ENCODE measurements around the gene NEK9.
"Not testable (repeated sequence)": the region's sequence is repeated elsewhere in the genome, so short reads cannot be mapped to it uniquely, and the experiment has no call there.

NEK9 gene

GRCh38 chr14:75144944-75145343, 18.1 kb upstream of the NEK9 start:
- DNase-seq (ENCODE audit: low spot score), result no peak

- no peak for DNase-seq (ENCODE audit: low spot score)
These were observed 17.1 kb upstream of the NEK9 start for GRCh38 chr14:75143761-75144527.

DNA sequence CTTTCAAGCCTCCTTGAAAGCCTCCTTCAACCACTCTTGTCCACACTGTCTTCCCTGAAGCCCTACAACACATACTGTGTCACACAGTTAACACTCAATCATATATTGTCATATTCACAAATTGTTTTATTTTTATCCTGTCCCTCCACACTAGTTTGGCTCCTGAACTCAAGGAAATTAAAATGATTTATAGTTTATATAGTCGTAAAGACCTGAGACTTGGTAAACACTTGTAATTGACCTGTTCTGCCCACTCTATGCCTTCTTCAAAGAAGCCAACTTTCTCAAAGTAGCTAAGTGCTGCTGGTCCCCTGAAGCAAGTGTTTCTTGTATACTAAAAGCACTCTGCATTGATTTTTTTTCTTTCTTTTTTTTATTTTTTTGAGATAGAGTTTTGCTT, 15.6 kb upstream of the NEK9 start:
- no peak for DNase-seq (ENCODE audit: low spot score)

GRCh38 chr14:75141967-75142366, 15.1 kb upstream of the NEK9 start:
- no peak for DNase-seq (ENCODE audit: low spot score)

DNA sequence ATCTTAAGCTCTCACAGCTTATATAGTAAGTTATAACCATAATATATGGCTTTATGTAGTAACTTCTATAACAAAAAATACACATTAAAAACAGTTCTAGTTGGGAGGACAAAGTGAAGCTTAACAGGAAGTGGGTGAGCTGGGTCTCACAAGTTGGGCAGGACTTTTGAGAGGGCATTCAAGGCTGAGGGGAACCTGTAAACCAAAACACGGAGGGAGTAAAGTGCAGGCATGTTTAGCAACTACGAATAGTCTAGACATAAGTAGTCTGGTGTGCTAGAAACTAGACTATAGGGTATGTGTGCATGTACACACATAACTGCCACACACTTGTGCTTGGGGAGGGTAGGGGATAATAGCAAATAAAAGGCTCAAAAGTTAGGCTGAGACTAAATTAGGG, 14.2 kb upstream of the NEK9 start:
- DNase-seq (ENCODE audit: low spot score), result no peak

GRCh38 chr14:75140620-75141019, 13.8 kb upstream of the NEK9 start:
- no peak for DNase-seq (ENCODE audit: low spot score)

- no peak for DNase-seq (ENCODE audit: low spot score)
These were observed 12.3 kb upstream of the NEK9 start for GRCh38 chr14:75139185-75139584.

- no peak for DNase-seq (ENCODE audit: low spot score)
These were observed 11.6 kb upstream of the NEK9 start for GRCh38 chr14:75138492-75138891.

DNA sequence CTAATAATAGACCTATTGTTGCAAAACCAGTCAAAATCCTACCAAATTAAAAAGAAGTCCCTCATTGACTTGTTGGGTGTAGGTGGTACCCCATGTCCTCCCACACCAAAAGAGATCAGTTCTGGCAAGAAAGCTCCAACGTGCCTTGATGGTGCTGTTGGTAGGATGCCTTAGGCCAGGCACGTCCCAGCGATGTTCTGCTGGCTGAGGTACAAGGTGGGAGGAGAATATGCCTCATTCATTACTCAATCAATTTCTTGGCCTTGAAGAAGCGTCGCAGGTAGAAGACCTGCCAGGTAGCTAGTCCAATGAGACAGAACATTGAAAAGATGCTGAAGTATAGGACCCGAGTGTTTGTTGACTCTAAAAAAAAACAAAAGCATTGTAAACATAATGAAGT, 7.8 kb upstream of the NEK9 start:
- no peak for DNase-seq (ENCODE audit: low spot score)

DNA sequence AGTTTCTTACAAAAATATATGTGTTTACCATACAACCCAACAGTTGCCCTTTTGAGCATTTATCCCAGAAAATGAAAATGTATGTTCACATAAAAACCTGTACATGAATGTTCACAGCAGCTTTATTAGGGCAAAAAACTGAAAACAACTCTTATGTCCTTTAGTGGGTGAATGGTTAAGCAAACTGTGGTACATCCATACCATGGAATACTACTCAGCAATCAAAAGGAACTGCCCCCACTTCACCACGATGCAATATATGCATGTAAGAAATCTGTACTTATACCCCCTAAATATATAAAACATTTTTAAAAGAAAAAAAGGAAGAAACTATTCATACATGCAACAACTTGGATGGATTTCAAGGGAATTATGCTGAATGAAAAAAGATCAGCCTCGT, 6.7 kb upstream of the NEK9 start:
- DNase-seq (ENCODE audit: low spot score), result no peak

DNA sequence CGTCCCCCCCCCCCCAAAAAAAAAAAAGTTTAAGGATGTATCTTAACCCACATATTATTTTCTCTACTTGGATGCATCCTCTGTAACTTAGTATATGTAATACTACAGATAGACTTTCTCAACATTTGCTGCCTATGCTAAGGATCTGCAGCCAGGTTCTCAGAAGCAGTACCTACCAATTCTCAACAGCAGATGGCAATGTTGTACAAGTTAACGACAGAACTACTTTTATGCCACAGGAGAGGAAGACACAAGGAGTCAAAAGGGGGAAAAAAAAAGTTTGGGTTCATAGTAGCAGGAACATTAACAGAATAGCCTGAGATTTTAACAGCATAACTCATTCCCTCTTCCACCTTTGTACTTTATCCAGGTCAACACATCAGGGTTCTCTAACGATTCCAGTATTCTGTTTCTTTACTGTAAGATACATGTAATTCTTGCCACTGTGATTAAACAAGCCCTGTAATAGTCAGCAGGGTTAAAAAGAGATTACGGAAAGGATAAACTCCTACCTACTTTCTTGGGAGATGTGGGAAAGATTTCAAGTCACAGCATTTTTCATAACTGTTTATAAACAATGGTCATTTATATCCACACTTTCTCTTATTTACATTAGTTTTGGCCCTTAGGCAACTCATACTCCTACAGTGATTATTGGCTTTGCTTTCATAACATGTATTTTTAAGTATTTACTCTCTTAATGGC, 5.7 kb upstream of the NEK9 start:
- peak; percentile 70 for DNase-seq (ENCODE audit: low spot score)

GRCh38 chr14:75128596-75128990, 1.7 kb upstream of the NEK9 start:
- no peak for DNase-seq (ENCODE audit: low spot score)

DNA sequence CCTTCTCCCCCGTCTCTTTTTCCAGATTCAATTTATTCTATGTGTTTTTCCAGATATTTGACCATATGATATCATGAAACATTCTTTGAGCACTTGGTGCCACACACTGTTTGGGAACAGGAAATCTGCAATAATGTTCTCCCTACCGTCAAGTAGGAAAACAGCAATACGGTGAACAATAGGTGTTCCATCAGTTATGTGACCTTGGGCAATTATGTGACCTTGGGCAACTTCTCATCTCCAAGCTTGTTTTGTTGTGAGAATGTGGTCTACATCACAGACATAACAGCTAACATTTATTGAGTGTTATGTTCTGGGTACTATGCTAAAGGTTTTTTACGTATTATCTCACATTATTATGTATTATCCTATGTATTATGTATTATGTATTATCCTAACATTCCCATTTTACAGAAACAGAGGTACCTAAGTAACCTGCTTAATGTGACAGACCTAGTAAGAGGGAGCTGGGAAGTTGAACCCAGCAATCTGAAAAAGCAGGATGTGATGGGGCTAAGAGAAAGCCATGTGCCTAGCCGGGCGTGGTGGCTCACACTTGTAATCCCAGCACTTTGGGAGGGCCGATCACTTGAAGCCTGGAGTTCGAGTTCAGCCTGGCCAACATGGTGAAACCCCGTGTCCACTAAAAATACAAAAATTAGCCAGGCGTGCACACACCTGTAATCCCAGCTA, 1.2 kb upstream of the NEK9 start:
- peak; percentile 19 for DNase-seq (ENCODE audit: low spot score)

DNA sequence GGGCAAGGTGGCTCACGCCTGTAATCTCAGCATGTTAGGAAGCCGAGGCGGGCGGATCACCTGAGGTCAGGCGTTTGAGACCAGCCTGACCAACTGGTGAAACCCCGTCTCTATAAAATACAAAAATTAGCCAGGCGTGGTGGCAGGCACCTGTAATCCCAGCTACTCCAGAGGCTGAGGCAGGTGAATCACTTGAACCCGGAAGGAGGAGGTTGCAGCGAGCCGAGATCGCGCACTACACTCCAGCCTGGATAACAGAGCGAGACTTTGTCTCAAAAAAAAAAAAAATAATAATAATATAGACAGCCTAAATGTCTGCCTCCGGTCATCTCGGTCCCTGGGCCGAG, 599 bp upstream of the NEK9 start:
- not testable (repeated sequence) for DNase-seq (ENCODE audit: low spot score)

DNA sequence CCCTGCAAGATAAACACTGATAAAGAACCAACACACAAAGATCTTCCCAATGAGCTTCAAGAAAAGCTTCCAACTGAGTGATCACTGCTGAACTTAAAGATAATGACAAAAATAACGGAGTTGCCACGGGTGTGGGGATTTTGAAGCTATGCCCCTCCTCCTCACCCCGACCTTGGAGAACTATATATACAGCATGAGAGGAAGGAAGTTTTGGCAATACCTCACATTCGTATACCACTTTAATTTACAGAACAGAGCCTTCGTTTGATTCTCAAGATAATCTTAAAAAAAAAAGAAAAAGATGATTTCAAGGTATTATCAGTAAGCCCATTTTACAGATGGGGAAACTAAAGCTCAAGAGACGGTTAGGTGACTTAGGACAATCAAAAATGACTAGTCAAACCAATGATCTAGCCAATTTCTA, 715 bp downstream of the NEK9 start:
- no peak for DNase-seq (ENCODE audit: low spot score)

GRCh38 chr14:75125617-75126016, 1.2 kb downstream of the NEK9 start:
- DNase-seq (ENCODE audit: low spot score), result peak; percentile 19

GRCh38 chr14:75123991-75124390, 2.9 kb downstream of the NEK9 start:
- DNase-seq (ENCODE audit: low spot score), result no peak

GRCh38 chr14:75121552-75121951, 5.3 kb downstream of the NEK9 start:
- no peak for DNase-seq (ENCODE audit: low spot score)

GRCh38 chr14:75120541-75121291, 6.1 kb downstream of the NEK9 start:
- no peak for DNase-seq (ENCODE audit: low spot score)

DNA sequence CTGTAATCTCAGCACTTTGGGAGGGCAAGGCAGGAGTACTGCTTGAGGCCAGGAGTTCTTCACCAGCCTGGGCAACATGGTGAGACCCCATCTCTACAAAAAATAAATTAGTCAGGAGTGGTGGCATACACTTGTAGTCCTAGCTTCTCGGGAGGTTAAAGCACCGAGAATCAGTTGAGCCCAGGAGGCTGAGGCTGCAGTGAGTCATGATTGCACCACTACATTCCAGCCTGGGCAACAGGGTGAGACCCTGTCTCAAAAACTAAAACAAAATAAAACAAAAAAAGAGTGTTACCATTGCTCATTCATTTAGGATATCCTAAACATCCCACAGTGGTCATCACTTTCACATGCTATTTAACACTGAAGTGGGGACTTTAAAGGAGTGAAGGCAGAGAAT, 7.8 kb downstream of the NEK9 start:
- DNase-seq (ENCODE audit: low spot score), result no peak

DNA sequence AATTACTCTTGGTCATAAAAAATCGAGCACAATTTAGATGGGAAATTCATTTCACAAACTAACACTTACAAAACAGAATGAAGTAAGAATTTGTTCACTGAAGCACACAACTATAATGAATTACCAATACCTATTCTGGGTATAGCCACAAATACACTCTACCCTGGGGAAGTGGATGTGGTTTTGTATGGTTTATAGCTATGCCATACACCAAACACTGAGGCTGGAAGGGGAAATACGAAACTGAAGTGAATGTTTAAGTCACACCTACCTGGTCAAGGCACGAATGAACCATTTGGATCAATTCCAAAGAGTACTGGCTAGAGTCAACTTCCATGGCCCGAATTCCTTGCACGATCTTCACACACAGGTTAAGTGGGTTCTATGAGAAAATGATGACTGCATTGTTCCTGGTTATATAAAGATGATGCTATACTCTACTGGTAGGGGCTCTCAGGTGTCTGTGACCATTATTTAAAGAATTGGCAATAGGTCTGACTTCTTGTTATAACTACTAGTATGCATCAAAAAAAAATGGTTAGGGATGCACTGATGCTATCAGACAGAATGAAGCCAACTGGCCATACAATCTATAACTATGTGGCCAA, 12.8 kb downstream of the NEK9 start:
- no peak for DNase-seq (ENCODE audit: low spot score)

GRCh38 chr14:75109877-75110276, 17.0 kb downstream of the NEK9 start:
- DNase-seq (ENCODE audit: low spot score), result no peak

Measured in LoVo (cell line).